Central memory CD8-positive, alpha-beta T cell (primary cell): ENCODE measurements around the gene STX10.

ENCODE experiments used
- ATAC-seq: fragments of 150-1000 bp; cut with Tn5 transposase; replicated peaks from 2 replicates; pipeline ENCODE4 v1.10.0; 2022; ENCODE audit warnings: mild to moderate bottlenecking, moderate FRiP score, moderate number of reproducible peaks; ENCODE audit not compliant: poor library complexity, severe bottlenecking; ENCODE audit errors: extremely low read depth
- DNase-seq, 2 donors: peaks; one replicate each; pipeline ENCODE4 v3.0.0; 2021; ENCODE audit warnings: low spot score in 2 of 2
- H3K27ac Mint-ChIP-seq: one replicate; pipeline ENCODE4 v1.8.0; 2022; ENCODE audit warnings: low read depth, mild to moderate bottlenecking, moderate library complexity, mixed read lengths
- H3K27me3 Mint-ChIP-seq: one replicate; pipeline ENCODE4 v1.8.0; 2022; ENCODE audit warnings: mixed read lengths
- H3K36me3 Mint-ChIP-seq: one replicate; pipeline ENCODE4 v1.8.0; 2022; ENCODE audit warnings: mild to moderate bottlenecking, moderate library complexity, mixed read lengths; ENCODE audit not compliant: insufficient read depth
- H3K4me1 Mint-ChIP-seq: one replicate; pipeline ENCODE4 v1.8.0; 2022; ENCODE audit warnings: mixed read lengths
- H3K4me3 Mint-ChIP-seq: one replicate; pipeline ENCODE4 v1.8.0; 2022; ENCODE audit warnings: mild to moderate bottlenecking, moderate library complexity, mixed read lengths
- H3K9me3 Mint-ChIP-seq: one replicate; pipeline ENCODE4 v1.8.0; 2022; ENCODE audit warnings: mixed read lengths

STX10 gene

DNA sequence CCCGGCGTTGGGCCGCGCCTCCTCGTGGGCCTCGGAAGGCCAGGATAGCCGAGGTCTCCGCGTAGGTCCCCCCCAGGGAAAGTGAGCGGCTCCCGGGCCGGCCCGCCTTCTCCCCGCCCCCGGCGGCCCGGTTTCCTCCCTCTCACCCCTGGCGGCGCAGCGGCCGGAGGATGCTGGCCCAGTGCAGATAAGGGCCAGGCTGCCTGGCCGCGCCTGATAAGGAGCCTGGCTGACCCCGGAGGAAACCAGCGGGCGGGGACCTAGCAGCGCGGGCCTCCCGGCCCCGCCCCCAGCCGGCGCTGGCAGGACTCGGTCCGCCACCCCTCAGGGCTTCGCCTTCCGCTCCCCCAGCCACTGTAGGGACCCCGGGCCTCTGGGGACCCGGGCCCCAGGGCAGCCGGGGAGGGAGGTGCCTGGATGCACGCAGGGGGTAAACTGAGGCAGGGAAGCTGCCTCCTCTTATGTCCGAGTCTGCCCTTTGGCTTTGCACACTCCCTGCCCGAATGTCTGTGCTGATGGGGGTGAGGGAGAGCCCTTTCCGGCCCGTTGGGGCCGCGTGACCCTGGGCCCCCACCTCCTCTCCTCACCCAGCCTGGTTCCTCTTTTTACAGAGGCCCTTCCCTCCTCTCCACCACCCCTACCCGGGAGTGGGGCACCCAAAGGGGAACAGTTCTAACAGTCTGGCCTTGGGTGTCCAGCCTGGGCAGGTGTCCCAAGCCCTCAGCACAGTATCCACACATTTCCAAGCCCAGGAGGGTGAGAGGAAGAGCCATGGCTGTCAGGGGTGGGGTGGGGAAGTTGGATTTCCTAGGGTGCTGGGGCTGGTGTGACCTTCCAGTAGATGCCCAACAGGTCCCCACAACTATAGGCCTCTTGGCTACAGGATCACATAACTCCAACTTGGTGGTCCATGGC is 47.3 kb downstream of the STX10 start, which contains the start of gene LYL1:
Gene LYL1 (minus strand): TSS at position 193 of the 915 bp plus-strand sequence. CDS start 1,687 bp downstream, outside the sequence.
- Mint-ChIP-seq H3K9me3 (no peaks in the 10 kb centered on the region), H3K4me1 (peaks cover 41% of the 10 kb centered on the region), H3K27me3 (peaks cover 12% of the 10 kb centered on the region), H3K27ac (peak within 1 kb of the TSS; percentile 22), H3K4me3 (peak within 1 kb of the TSS; percentile 81), H3K36me3 (peaks cover 17% of the 10 kb centered on the region)
- DNase-seq (no peak), ATAC-seq (no peak)

DNA sequence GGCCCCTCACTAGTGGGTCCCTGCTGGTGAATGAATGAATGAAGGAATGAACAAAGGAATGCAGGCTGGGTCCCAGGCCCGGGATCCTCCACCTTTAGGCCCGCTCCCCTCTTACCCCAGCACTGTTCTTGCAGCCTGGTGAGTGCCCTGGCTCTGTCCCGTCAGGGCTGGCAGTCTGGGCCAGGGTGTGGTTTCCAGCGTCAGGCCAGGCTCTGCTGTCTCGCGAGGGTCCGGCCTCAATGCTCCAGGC is 47.8 kb downstream of the STX10 start:
- Mint-ChIP-seq H3K27ac (no peak overlapping the region), H3K36me3 (peaks cover 18% of the 10 kb centered on the region), H3K4me3 (peak overlapping the region; percentile 81), H3K9me3 (no peaks in the 10 kb centered on the region), H3K27me3 (peaks cover 13% of the 10 kb centered on the region), H3K4me1 (peaks cover 44% of the 10 kb centered on the region)
- DNase-seq (no peak), ATAC-seq (no peak)

DNA sequence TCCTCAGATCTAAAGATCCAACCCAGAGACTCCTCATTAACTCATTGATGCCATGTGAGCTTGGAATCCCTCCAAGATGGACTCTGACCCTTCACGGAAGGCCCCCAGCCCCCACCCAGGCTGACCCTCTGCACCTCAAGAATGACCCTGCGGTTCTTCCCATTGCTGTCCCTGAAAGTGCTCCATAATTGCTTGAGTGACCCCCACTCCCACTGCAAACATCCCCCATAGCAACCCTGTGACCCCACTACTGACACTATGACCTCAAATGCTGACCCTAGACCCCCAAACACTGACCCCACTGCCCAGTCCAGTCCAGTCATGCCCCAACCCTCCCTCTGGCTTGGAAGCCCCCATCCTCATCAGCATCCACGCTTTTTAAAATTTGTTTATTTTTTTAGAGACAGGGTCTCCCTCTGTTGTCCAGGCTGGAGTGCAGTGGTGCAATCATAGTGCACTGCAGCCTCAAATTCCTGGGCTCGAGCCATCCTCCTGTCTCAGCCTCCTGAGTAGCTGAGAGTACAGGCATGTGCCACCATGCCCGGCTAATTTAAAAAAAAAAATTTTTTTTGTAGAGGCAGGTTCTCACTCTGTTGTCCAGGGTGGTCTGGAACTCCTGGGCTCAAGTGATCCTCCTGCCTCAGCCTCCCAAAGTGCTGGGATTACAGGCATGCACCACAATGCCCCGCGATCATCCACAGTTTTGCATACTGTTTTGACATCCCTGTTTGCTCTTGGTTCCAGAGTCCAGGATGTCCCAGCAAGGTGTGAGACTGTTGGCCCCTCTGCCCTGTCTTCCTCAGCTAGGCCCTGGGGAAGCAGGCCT is 48.4 kb downstream of the STX10 start:
- Mint-ChIP-seq H3K27me3 (peaks cover 13% of the 10 kb centered on the region), H3K27ac (peak overlapping the region; percentile 22), H3K36me3 (peaks cover 16% of the 10 kb centered on the region), H3K4me1 (peaks cover 44% of the 10 kb centered on the region), H3K4me3 (peak overlapping the region; percentile 81), H3K9me3 (no peaks in the 10 kb centered on the region)
- ATAC-seq (no peak), DNase-seq (no peak)

DNA sequence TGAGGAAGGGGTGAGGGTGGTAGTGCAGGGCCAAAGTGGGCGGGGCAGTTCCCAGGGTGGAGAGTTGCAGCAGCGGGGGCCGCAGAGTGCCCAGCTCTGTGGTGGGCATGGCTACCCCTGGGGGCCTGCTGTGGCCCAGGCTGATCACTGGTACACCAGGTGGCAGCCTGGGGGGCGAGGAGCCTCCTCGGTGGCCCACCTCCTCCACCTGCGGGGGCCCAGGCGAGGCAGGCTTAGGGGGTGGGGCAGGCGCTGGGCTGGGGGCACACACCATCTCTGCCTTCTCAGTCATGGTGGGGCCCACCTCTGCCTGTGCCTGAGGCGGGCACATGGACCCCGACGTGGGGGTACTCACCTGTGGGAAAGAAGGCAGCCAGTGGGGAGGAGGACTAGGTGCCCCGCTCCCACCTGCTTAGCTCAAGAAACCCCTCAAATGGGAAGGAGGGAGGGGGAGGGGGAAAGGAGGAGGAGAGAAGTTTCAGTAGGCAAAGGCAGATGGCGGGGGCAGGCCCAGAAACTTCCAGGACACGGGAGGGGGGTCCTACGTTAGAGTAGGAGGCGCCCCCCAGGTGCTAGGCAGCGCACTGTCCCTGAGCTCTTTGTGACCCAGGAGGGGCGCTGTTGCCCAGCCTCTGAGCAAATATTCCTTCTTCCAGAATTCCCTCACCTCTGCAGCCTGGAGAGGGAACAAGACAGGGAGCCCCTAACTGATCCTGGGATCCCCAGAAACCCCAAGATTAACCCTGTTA is 49.2 kb downstream of the STX10 start:
- Mint-ChIP-seq H3K27ac (peak overlapping the region; percentile 22), H3K9me3 (no peaks in the 10 kb centered on the region), H3K36me3 (peaks cover 18% of the 10 kb centered on the region), H3K27me3 (peaks cover 19% of the 10 kb centered on the region), H3K4me3 (peak overlapping the region; percentile 81), H3K4me1 (peaks cover 47% of the 10 kb centered on the region)
- ATAC-seq (no peak), DNase-seq (no peak)

DNA sequence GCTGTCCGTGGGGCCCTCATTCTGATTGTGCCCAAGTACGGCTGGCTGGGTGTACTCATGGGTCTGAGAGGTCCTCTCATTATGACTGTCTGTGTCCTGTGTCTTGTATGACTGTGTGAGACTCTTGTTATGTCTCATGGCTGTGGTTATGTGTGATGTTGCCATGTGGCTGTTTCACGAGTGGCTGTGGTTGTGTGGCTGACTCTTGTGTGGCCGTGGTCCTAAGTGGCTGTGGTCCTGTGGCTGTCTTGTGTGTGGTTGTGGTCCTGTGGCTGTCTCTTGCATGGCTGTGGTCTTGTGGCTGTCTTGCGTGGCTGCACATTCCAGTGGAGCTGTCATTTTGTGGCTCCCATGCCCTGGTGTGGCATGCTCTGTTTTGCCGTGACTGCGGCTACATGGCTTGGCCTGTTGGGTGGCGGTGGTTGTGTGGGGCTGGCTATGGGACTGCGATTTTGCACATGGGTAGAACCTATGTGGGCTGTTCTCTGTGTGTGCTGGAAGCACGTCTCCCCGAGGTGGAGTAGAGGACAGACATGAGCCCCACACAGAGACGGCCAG is 50.1 kb downstream of the STX10 start:
- DNase-seq (peak; percentile 68 to 78), ATAC-seq (peak; percentile 58)
- H3K27me3 Mint-ChIP-seq, result peaks cover 24% of the 10 kb centered on the region
- H3K36me3 Mint-ChIP-seq, result peaks cover 18% of the 10 kb centered on the region
- no peaks in the 10 kb centered on the region for H3K9me3 Mint-ChIP-seq
- H3K27ac Mint-ChIP-seq, result peak overlapping the region; percentile 93
- peak overlapping the region; percentile 77 for H3K4me3 Mint-ChIP-seq
- H3K4me1 Mint-ChIP-seq, result peaks cover 50% of the 10 kb centered on the region

DNA sequence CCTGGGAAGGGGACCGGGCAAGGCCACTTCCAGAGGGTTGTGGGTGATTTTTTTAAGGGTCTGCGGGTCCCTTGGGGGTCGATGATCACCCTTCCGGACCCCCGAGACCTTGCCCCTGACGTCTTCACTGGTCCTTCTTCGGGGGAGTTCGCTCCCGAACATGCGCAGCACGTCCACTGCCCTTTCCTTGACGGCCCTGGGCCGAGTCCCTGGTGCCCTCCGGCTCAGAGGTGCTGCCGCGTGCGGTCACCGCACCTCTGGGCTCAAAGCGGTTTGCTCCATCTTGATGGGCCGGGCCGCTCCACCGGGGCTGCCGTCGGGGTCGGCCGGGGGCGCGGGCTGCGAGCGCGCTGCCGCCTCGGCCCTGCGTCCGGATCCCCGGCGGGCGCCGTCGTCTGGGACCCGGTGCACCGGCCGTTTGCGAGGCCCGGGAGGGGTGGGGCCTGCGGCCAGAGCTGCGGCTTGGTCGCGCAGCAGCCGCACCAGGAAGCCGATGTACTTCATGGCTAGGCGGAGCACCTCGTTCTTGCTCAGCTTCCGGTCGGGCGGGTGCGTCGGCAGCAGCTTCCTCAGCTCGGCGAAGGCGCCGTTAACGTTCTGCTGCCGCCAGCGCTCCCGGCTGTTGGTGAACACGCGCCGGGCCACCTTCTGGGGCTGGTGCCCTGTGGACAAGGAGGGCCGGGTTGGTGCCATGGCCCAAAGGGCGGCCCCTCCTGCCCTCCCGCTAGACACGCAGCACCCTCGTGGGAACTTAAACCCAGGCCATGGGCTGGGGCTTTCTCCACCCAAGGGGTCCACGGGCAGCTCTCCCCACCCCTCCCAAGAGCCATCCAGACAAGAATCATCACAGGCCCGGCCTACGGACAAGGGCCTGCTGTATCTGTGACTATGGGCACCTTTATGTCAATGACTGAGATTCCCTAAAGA is 50.8 kb downstream of the STX10 start:
- Mint-ChIP-seq H3K27ac (peak overlapping the region; percentile 93), H3K36me3 (peaks cover 16% of the 10 kb centered on the region), H3K27me3 (peaks cover 24% of the 10 kb centered on the region), H3K9me3 (no peaks in the 10 kb centered on the region), H3K4me1 (peaks cover 45% of the 10 kb centered on the region), H3K4me3 (peak overlapping the region; percentile 77)
- DNase-seq (peak; percentile 67 to 76), ATAC-seq (peak; percentile 64)

DNA sequence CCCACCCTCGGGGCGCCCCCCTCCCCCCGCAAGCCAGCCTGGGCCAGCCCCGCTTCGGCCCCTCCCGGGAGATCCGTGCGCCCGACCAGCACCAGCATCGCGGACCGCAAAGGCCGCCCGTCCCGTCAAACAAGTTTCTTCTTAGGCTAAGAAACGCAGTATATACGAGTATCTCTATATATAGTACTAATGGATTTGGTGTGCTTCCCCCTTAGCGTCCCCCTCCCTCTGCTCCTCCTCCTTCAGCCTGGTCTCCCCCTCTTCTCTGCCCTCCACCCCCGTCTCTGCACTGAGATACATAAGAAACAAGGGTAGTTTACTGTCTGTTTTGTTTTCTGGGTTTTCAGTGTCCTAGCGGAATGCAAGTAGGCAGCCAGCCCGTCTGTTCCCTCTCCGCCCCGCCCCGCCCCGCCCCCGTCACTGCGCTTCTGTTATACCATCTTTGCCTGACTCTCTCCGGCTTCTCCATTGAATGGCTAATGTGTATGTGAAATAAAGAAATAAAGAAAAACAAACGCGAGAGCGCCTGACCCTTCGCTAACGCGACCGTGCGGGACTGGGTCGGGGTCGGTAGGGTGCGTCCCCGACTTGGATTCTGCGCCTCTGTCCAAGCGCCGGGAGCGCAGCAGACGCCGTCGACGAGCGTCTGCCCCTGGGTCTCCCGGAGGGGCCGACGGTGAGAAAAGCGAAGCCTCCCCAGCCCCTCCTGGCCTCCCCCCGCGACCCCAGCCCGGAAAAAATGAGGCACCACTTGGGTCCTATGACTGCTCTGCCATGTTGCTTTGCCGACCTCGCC is 51.7 kb downstream of the STX10 start:
- H3K9me3 Mint-ChIP-seq, result no peaks in the 10 kb centered on the region
- ATAC-seq (no peak), DNase-seq (no peak)
- peaks cover 45% of the 10 kb centered on the region for H3K4me1 Mint-ChIP-seq
- peaks cover 16% of the 10 kb centered on the region for H3K36me3 Mint-ChIP-seq
- peak overlapping the region; percentile 77 for H3K4me3 Mint-ChIP-seq
- H3K27ac Mint-ChIP-seq, result no peak overlapping the region
- H3K27me3 Mint-ChIP-seq, result peaks cover 24% of the 10 kb centered on the region

DNA sequence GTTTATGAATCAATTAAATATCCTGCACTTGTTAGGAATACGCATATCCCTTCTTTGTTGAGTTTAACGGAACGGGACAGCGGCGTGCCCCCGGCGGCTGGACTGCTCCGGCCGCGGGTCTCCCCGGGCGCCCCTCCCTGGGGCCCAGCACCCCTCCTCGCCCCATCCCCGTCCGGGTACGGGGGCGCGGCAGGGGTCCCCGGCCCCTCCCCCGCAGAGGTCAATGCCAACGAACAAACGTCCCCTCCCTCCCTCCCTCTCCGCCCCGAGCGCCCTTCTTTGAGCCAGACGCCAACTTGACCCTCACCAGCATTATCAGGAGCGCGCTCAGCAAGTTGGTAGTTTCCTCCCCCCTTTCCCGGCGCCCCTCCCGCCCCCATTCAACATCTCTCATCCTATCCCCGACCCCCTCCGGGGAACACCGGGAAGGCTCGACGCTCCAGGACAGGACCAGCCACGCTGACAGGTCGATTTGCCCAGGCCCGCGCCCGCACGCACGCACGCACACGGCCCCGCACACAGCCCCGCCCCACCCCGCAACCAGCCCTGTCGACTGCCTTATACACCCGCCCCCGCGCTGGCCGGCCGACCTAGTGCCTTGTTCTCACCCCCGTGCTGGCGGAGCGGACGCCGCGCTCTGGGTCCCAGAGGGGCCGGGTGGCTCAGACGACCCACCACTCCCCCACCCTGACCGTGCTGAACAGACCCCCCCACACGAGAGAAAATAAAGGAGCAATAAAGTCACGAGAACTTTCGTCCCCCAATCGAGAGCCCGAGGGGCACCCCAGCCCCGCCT is 52.5 kb downstream of the STX10 start:
- no peak for ATAC-seq
- peaks cover 41% of the 10 kb centered on the region for H3K4me1 Mint-ChIP-seq
- H3K27me3 Mint-ChIP-seq, result peaks cover 24% of the 10 kb centered on the region
- peaks cover 16% of the 10 kb centered on the region for H3K36me3 Mint-ChIP-seq
- no peak for DNase-seq
- no peaks in the 10 kb centered on the region for H3K9me3 Mint-ChIP-seq
- H3K4me3 Mint-ChIP-seq, result peak overlapping the region; percentile 77
- H3K27ac Mint-ChIP-seq, result no peak overlapping the region

DNA sequence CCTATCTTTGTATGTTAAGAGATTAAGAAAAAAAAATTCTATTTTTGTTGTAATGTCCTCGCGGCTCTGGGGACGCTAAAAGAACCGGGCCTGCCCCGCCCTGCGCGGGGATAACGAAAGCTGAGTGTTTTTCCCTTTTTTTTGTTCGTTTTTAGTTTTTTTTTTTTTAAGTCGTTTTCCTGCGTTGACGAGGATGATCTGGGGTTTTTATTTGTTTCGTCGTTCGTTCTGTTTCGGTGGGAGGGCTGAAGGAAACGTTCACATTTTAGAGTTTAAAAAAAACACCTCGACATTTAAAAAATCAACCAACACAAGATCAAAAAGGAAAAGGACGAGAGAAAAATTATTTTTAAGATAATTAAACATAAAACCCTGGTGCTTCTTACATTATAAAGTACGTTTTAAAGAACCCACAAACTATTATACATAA is 53.1 kb downstream of the STX10 start:
- H3K36me3 Mint-ChIP-seq, result peaks cover 16% of the 10 kb centered on the region
- ATAC-seq (no peak), DNase-seq (no peak)
- H3K27me3 Mint-ChIP-seq, result peaks cover 24% of the 10 kb centered on the region
- peaks cover 41% of the 10 kb centered on the region for H3K4me1 Mint-ChIP-seq
- H3K27ac Mint-ChIP-seq, result peak overlapping the region; percentile 65
- H3K4me3 Mint-ChIP-seq, result peak overlapping the region; percentile 20
- no peaks in the 10 kb centered on the region for H3K9me3 Mint-ChIP-seq
